ENCODE results near the gene INPP5D. TPM values are rescaled to one million over a fixed set of nuclear protein-coding genes. Genes with fewer than 3 reads are reported as not detected.
"Not testable (repeated sequence)": the region's sequence is repeated elsewhere in the genome, so short reads cannot be mapped to it uniquely, and the experiment has no call there.

The INPP5D gene
- total RNA-seq, 1 donor, result under 0.01 TPM

- no peak for TF ChIP-seq CTCF (IDR thresholded peaks at IDR 0.05; ENCODE audit: extremely low read depth, low read depth, low read length)
Observed at GRCh38 chr2:233156001-233156400, 95.9 kb downstream of the INPP5D start.

GRCh38 chr2:233156461-233156860 lies 96.3 kb downstream of the INPP5D start:
- not testable (repeated sequence) for H3K4me2 ChIP-seq (ENCODE audit: insufficient read depth, low read length); H3K4me3 ChIP-seq (ENCODE audit: insufficient read depth, low read length); H3K79me2 ChIP-seq (ENCODE audit: insufficient read depth, low read length); H3K4me1 ChIP-seq (ENCODE audit: insufficient read depth, low read length); H3K27me3 ChIP-seq (ENCODE audit: insufficient read depth, low read length); H3K9me3 ChIP-seq (ENCODE audit: low read depth, low read length); H2AFZ ChIP-seq (ENCODE audit: low read length); H3K36me3 ChIP-seq (ENCODE audit: insufficient read depth, low read length); DNase-seq (ENCODE audit: insufficient read length, low spot score, missing footprints); H4K20me1 ChIP-seq (ENCODE audit: insufficient read depth, low read length); H3K27ac ChIP-seq (ENCODE audit: low read depth, low read length)

More at GRCh38 chr2:233156001-233156400, 95.9 kb downstream of the INPP5D start:
- Histone ChIP-seq H3K36me3 (ENCODE audit: insufficient read depth, low read length) (no peaks in the 10 kb centered on the region), H3K4me1 (ENCODE audit: insufficient read depth, low read length) (peaks cover 6% of the 10 kb centered on the region), H3K9me3 (ENCODE audit: low read depth, low read length) (no peaks in the 10 kb centered on the region), H3K4me2 (ENCODE audit: insufficient read depth, low read length) (no peak overlapping the region), H3K27ac (ENCODE audit: low read depth, low read length) (no peak overlapping the region), H3K79me2 (ENCODE audit: insufficient read depth, low read length) (no peaks in the 10 kb centered on the region), H3K4me3 (ENCODE audit: insufficient read depth, low read length) (no peak overlapping the region), H4K20me1 (ENCODE audit: insufficient read depth, low read length) (no peaks in the 10 kb centered on the region), H2AFZ (ENCODE audit: low read length) (no peak overlapping the region), H3K27me3 (ENCODE audit: insufficient read depth, low read length) (peaks cover 3% of the 10 kb centered on the region)
- DNase-seq (ENCODE audit: insufficient read length, low spot score, missing footprints), result no peak

GRCh38 chr2:233161730-233162129 lies 101.6 kb downstream of the INPP5D start:
- TF ChIP-seq CTCF (IDR thresholded peaks at IDR 0.05; ENCODE audit: extremely low read depth, low read depth, low read length), result no peak
- DNase-seq (ENCODE audit: insufficient read length, low spot score, missing footprints), result no peak
- H3K36me3 ChIP-seq (ENCODE audit: insufficient read depth, low read length), result no peaks in the 10 kb centered on the region
- H3K4me3 ChIP-seq (ENCODE audit: insufficient read depth, low read length), result no peak overlapping the region
- no peak overlapping the region for H3K27ac ChIP-seq (ENCODE audit: low read depth, low read length)
- no peaks in the 10 kb centered on the region for H3K27me3 ChIP-seq (ENCODE audit: insufficient read depth, low read length)
- no peak overlapping the region for H3K4me2 ChIP-seq (ENCODE audit: insufficient read depth, low read length)
- no peaks in the 10 kb centered on the region for H3K9me3 ChIP-seq (ENCODE audit: low read depth, low read length)
- H4K20me1 ChIP-seq (ENCODE audit: insufficient read depth, low read length), result no peaks in the 10 kb centered on the region
- H2AFZ ChIP-seq (ENCODE audit: low read length), result no peak overlapping the region
- peaks cover 11% of the 10 kb centered on the region for H3K4me1 ChIP-seq (ENCODE audit: insufficient read depth, low read length)
- no peaks in the 10 kb centered on the region for H3K79me2 ChIP-seq (ENCODE audit: insufficient read depth, low read length)

GRCh38 chr2:233162770-233163169 lies 102.6 kb downstream of the INPP5D start:
- no peaks in the 10 kb centered on the region for H3K27me3 ChIP-seq (ENCODE audit: insufficient read depth, low read length)
- no peak for TF ChIP-seq CTCF (IDR thresholded peaks at IDR 0.05; ENCODE audit: extremely low read depth, low read depth, low read length)
- H3K27ac ChIP-seq (ENCODE audit: low read depth, low read length), result no peak overlapping the region
- peaks cover 11% of the 10 kb centered on the region for H3K4me1 ChIP-seq (ENCODE audit: insufficient read depth, low read length)
- H3K4me3 ChIP-seq (ENCODE audit: insufficient read depth, low read length), result no peak overlapping the region
- no peaks in the 10 kb centered on the region for H3K79me2 ChIP-seq (ENCODE audit: insufficient read depth, low read length)
- H3K36me3 ChIP-seq (ENCODE audit: insufficient read depth, low read length), result no peaks in the 10 kb centered on the region
- H3K9me3 ChIP-seq (ENCODE audit: low read depth, low read length), result no peaks in the 10 kb centered on the region
- no peak for DNase-seq (ENCODE audit: insufficient read length, low spot score, missing footprints)
- no peak overlapping the region for H3K4me2 ChIP-seq (ENCODE audit: insufficient read depth, low read length)
- H2AFZ ChIP-seq (ENCODE audit: low read length), result no peak overlapping the region
- no peaks in the 10 kb centered on the region for H4K20me1 ChIP-seq (ENCODE audit: insufficient read depth, low read length)
